Measurements from ENCODE around the gene VSTM2L.

VSTM2L gene

GRCh38 chr20:37901654-37902503 lies 1.0 kb upstream of the VSTM2L start:
- DNase-seq, result peak in 1 of 5 experiments; percentile 48

DNA sequence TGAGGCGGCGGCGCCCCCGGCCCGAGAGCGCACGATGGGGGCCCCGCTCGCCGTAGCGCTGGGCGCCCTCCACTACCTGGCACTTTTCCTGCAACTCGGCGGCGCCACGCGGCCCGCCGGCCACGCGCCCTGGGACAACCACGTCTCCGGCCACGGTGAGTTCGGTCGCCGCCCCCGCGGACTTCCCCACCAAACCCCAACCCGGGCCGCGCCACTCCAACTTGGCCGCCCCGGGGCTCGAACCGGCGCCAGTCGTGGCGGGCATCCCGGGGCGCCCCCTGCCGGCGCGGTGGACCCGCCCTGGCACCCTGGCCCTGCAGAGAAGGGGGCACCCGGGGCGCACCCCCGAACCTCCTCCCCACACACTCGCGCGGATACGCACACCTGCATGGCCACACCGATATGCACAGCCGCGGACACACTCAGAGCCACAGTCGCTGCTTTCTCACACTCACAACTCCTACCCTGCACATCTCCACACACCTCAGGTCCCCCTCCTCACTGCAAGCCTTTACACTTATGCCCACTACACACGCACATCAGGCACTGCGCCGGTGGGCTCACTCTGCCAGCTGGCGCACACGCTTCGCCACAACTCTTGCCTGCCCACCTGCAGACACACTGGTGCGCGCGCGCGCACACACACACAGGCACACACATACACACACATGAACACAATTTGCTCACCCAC lies 535 bp downstream of the VSTM2L start:
- no peak for DNase-seq

GRCh38 chr20:37904008-37904642 lies 1.2 kb downstream of the VSTM2L start:
- no peak for DNase-seq

GRCh38 chr20:37904845-37905373 lies 2.0 kb downstream of the VSTM2L start:
- no peak for DNase-seq

GRCh38 chr20:37905671-37906613 lies 3.0 kb downstream of the VSTM2L start:
- no peak for DNase-seq

DNA sequence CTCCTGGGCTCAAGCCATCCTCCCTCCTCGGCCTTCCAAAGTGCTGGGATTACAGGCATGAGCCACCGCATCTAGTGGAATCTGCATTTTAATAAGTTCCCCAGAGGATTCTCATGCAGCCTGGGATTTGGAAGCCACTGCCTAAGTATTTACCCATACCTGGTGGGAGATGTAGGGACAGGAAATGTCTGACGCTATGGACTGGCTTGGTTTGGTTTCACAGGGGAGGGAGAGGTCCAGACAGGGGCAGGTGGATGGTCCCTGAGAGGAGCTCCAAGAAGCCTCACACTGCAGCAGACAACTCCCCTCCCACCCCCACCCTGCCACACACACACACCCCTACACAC lies 4.4 kb downstream of the VSTM2L start:
- no peak for DNase-seq

GRCh38 chr20:37907677-37908401 lies 4.9 kb downstream of the VSTM2L start:
- no peak for DNase-seq

GRCh38 chr20:37911261-37911660 lies 8.3 kb downstream of the VSTM2L start:
- no peak for DNase-seq

- peak in 1 of 5 experiments; percentile 23 for DNase-seq
These were observed 8.9 kb downstream of the VSTM2L start for GRCh38 chr20:37911838-37912281.

GRCh38 chr20:37912874-37913273 lies 9.9 kb downstream of the VSTM2L start:
- no peak for DNase-seq

DNA sequence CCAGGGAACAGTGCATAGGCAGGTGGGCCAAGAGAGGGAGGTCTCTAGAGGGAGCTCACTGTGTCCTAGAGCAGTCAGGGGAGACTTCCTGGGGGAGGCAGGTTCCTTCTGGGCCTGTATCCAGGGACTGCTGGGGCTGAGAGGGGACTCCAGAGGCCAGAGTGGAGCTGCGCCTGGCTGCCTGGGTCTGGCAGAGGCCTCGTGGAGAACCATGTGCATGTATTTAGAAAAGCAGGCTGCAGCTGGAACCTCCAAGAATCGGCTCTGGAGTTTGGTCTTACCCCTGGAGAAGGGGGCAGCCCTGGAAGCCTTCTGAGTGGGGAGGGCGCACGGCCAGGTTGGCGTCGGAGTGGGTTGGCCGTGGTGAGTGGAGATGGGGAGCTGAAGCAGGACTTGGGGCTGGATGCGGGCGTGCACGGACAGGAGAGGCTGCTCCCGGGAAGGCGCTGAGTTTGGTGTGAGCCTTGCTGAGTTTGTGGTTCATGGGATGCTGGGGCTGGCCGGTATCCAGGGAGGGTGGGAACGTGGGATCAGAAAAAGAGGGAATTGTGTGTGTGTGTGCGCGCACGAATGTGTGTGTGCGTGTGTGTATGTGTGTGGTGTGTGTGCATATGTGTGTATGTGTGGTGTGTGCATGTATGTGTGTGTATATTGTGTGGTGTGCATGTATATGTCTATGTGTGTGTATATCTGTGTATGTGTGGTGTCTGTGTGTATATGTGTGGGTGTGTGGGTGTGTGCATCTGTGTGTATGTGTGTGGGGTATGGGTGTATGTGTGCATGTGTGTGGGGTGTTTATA lies 10.8 kb downstream of the VSTM2L start:
- DNase-seq, result no peak

GRCh38 chr20:37914367-37914671 lies 11.4 kb downstream of the VSTM2L start:
- DNase-seq, result no peak

GRCh38 chr20:37914672-37915433 lies 11.9 kb downstream of the VSTM2L start:
- peak in 1 of 5 experiments; percentile 36 for DNase-seq

DNA sequence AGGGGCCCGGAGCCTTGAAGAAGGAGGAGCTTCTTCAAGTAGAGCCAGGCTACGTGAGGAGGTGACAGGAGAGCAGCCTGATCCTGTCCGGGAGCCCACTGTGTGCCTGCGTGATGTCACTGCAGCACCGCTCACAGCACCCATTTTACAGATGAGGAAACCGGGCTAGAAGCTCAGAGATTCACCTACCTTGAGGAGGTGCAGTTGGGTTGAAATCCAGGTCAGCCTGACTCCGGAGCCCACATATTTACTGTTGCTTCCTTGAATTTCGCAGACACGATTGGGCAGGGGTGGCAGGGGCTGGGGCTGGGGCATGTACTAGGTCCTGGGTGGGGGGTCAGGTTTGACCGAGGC lies 12.5 kb downstream of the VSTM2L start:
- no peak for DNase-seq

GRCh38 chr20:37915800-37916570 lies 13.1 kb downstream of the VSTM2L start:
- DNase-seq, result no peak

GRCh38 chr20:37917461-37917860 lies 14.5 kb downstream of the VSTM2L start:
- DNase-seq, result no peak

DNA sequence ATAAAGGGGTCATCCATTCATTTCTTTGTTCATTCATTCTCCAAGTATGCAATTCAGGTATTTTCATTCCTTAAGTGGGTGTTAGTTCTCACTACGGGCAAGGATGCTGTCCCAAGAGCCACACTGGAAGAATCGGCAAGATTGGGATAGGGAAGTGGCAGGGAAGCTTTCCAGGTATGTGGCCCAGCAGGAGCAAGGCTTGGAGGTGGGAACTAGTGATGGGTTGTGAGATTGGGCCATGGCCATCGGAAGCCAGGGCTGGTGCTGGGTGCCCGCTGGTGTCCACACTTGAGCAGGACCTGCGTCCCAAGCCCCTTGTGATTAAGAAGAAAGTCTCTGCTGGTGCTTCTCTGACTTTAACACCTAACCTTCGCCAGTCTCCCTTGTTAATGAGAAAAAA lies 15.1 kb downstream of the VSTM2L start:
- DNase-seq, result no peak

DNA sequence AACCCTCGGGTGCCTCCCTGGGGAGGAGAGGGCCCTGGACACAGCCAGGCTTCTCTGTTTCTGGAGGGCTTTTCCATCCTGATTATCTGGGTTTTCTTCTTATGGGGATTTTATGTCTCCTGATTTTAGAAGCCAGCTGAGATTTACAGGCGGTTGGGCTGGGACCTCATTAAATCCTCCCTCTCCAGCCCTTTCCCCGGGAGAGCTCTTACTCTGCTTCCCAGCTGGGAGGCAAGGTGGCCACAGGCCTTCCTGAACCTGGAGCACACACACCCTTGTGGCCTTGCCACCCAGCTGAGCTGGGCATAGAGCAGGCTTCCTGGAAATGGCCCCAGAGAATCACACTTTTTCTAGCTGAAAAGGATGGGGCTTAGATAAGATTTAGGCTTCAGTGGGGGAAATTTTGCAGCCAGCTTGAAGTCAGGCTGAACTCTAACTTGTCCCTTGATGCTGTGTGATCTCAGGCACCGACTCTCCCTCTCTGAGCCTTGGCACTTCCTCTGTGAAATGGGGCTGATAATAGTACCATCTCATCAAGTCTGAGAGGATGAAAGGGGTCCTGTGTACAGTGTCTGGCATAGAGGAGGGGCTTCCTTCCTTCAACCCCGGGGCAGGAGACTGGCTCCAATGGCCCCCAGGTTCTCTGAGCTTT lies 16.6 kb downstream of the VSTM2L start:
- DNase-seq, result no peak

DNA sequence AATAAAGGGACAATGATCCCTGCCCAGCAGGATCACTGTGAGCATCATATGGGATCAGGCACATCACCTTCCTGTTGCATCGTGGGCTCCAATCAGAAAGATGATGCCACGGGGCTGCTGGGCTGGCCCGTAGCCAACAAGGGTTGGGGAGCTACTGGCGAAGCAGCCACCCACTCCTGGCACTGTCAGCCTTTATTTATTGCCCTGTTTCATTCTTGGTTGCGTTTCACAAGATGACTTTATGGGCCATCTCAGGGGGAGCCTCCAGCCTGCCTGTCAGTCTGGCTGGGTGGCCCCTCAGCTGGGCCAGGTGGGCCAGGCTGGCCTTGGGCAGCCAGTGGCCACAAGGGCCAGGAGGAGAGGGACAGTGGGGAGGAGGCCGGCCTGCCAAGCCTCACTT lies 17.3 kb downstream of the VSTM2L start:
- DNase-seq, result peak in 1 of 5 experiments; percentile 15

Data from T-helper 2 cell (primary cell).